ENCODE results near the gene EGF. TPM values are rescaled to one million over a fixed set of nuclear protein-coding genes. Genes with fewer than 3 reads are reported as not detected.
"Not testable (repeated sequence)": the region's sequence is repeated elsewhere in the genome, so short reads cannot be mapped to it uniquely, and the experiment has no call there.

Gene EGF
- total RNA-seq, 3 donors from 2014 or later (not counting 1 experiment from before 2014, with no cell fraction given): 0.48 to 1.2 (median 1.1) TPM

DNA sequence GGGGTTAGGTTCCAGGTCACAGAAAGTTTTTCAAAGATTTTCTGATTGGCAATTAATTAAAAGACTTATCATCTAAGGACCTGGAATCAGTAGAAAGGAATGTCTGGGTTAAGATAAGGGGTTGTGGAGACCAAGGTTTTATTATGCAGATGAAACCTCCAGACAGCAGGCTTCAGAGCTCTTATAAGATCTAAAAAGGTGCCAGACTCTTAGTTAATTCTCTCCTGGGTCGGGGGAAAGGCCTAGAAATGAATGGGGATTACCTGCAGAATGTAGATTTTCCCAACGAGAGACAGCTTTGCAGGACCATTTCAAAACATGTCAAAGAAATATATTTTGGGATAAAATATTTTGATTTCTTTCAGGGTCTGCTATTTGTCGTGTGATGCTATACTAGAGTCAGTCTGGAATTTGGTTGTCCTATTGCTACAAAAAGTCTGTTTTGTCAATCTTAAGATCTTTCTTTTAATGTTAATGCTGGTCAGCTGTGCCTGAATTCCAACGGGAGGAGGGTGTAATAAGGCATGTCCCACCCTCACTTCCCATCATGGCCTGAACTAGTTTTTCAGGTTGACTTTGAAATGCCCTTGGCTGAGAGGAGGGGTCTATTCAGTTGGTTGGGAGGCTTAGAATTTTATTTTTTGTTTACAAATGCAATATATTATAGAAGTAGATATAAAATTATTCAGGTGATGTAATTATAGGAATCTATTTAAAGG is 15.8 kb downstream of the EGF start:
- H3K27me3 ChIP-seq (ENCODE audit: control insufficient read depth, insufficient read depth, low read length): no peaks in the 10 kb centered on the region
- TF ChIP-seq, protein P1, sequence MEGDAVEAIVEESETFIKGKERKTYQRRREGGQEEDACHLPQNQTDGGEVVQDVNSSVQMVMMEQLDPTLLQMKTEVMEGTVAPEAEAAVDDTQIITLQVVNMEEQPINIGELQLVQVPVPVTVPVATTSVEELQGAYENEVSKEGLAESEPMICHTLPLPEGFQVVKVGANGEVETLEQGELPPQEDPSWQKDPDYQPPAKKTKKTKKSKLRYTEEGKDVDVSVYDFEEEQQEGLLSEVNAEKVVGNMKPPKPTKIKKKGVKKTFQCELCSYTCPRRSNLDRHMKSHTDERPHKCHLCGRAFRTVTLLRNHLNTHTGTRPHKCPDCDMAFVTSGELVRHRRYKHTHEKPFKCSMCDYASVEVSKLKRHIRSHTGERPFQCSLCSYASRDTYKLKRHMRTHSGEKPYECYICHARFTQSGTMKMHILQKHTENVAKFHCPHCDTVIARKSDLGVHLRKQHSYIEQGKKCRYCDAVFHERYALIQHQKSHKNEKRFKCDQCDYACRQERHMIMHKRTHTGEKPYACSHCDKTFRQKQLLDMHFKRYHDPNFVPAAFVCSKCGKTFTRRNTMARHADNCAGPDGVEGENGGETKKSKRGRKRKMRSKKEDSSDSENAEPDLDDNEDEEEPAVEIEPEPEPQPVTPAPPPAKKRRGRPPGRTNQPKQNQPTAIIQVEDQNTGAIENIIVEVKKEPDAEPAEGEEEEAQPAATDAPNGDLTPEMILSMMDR (IDR thresholded peaks at IDR 0.05): no peak
- H3K4me1 Mint-ChIP-seq: peaks cover 0 to 8% of the 10 kb centered on the region in 2 donors

DNA sequence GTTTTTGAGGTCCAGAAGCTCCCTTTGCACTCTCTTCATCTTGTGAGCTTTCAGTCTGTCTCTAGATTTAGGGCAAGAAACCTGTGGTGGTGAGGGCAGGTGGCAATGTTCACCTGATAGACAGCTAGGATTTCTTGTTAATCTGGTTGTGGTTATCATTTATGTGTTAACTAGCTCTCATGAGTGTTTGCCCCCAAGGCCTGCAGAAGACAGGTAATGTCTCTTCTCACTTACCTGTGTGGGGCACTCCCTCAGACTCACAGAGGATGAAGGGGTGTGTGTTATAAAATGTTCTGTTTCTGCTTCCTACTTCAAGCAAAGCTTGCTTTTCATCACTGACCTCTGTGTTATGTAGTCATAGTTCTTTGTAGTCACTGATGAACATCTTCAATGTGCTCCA is 17.8 kb downstream of the EGF start:
- no peak overlapping the region for H3K4me3 ChIP-seq (ENCODE audit: low read length)
- no peak overlapping the region for H3K4me3 Mint-ChIP-seq
- H3K27me3 Mint-ChIP-seq (ENCODE audit: low read depth in 2 of 2): peaks cover 0 to 8% of the 10 kb centered on the region in 2 donors
- no peaks in the 10 kb centered on the region for H3K36me3 ChIP-seq (ENCODE audit: control insufficient read depth, insufficient read depth, low read length)
- no peaks in the 10 kb centered on the region for H3K4me1 ChIP-seq (ENCODE audit: control insufficient read depth, insufficient read depth, low read length)
- H3K9me3 ChIP-seq (ENCODE audit: control insufficient read depth, insufficient read depth, low read length): no peaks in the 10 kb centered on the region
- H3K27me3 ChIP-seq (ENCODE audit: control insufficient read depth, insufficient read depth, low read length): no peaks in the 10 kb centered on the region
- ATAC-seq (no peak), DNase-seq (no peak)
- H3K4me1 Mint-ChIP-seq: no peaks in the 10 kb centered on the region
- H3K27ac Mint-ChIP-seq: no peak overlapping the region
- no peaks in the 10 kb centered on the region for H3K36me3 Mint-ChIP-seq
- TF ChIP-seq, protein P1 (IDR thresholded peaks at IDR 0.05): no peak
- no peak overlapping the region for H3K27ac ChIP-seq (ENCODE audit: low read length)
- intact Hi-C loops (cut with micrococcal nuclease): no loop called here
- no peaks in the 10 kb centered on the region for H3K9me3 Mint-ChIP-seq

More for the DNA sequence above, 15.8 kb downstream of the EGF start:
- Mint-ChIP-seq H3K27me3 (ENCODE audit: low read depth in 2 of 2) (no peaks in the 10 kb centered on the region), H3K4me3 (no peak overlapping the region), H3K36me3 (no peaks in the 10 kb centered on the region), H3K9me3 (no peaks in the 10 kb centered on the region), H3K27ac (no peak overlapping the region)
- H3K9me3 ChIP-seq (ENCODE audit: control insufficient read depth, insufficient read depth, low read length): no peaks in the 10 kb centered on the region
- WGBS (ENCODE audit: insufficient coverage): 82% methylated on average over 3 of the region's 4 CpGs
- no peaks in the 10 kb centered on the region for H3K4me1 ChIP-seq (ENCODE audit: control insufficient read depth, insufficient read depth, low read length)
- DNase-seq (no peak), ATAC-seq (no peak)
- no peak overlapping the region for H3K27ac ChIP-seq (ENCODE audit: low read length)
- intact Hi-C loops (cut with micrococcal nuclease): no loop called here
- no peak overlapping the region for H3K4me3 ChIP-seq (ENCODE audit: low read length)
- H3K36me3 ChIP-seq (ENCODE audit: control insufficient read depth, insufficient read depth, low read length): no peaks in the 10 kb centered on the region

DNA sequence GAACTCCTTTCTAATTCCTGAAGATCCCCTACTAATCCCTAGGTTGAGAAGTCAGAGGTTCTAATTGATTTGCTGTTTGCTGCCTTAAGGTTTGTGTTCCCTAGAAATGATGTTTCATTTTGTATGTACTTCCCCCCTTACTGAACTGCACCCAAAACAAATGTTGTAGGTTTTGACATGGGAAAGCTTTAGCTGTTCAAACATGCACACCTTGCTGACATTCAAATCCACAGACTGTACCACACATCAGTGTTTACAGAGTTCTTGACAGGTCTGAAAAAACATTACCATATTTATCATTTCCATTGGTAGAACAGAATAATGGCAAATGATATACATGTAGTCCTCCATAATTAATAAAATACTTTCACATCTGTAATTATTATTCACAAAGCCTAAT is 18.2 kb downstream of the EGF start:
- H3K36me3 ChIP-seq (ENCODE audit: control insufficient read depth, insufficient read depth, low read length): no peaks in the 10 kb centered on the region
- intact Hi-C loops (cut with micrococcal nuclease): no loop called here
- no peaks in the 10 kb centered on the region for H3K9me3 ChIP-seq (ENCODE audit: control insufficient read depth, insufficient read depth, low read length)
- no peak overlapping the region for H3K4me3 ChIP-seq (ENCODE audit: low read length)
- no peak overlapping the region for H3K27ac ChIP-seq (ENCODE audit: low read length)
- TF ChIP-seq, protein P1 (IDR thresholded peaks at IDR 0.05): no peak
- Mint-ChIP-seq H3K4me3 (no peak overlapping the region), H3K36me3 (no peaks in the 10 kb centered on the region), H3K27ac (no peak overlapping the region), H3K27me3 (ENCODE audit: low read depth in 2 of 2) (peaks cover 0 to 9% of the 10 kb centered on the region in 2 donors), H3K4me1 (no peaks in the 10 kb centered on the region), H3K9me3 (no peaks in the 10 kb centered on the region)
- H3K4me1 ChIP-seq (ENCODE audit: control insufficient read depth, insufficient read depth, low read length): no peaks in the 10 kb centered on the region
- H3K27me3 ChIP-seq (ENCODE audit: control insufficient read depth, insufficient read depth, low read length): no peaks in the 10 kb centered on the region
- no peak for ATAC-seq
- no peak for DNase-seq

DNA sequence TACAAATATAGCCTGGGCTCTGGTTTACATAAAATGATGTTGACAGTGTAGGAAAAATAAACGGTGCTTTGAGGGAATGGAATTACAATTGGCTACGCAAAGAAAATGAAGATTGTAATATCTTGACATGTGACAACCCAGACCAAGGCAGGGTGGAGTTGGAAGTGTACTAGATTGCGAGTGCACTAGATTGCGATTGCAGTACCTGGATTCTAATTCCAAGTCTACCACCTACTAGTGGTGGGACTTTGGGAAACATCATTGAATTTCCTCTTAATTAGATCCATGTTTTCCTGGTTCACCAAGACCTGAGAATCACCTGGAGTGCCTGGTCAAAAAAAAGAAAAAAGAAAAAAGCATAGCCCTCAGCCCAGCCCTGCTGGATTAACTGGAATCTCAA is 18.6 kb downstream of the EGF start:
- no peak overlapping the region for H3K27ac Mint-ChIP-seq
- no peaks in the 10 kb centered on the region for H3K36me3 Mint-ChIP-seq
- H3K4me3 Mint-ChIP-seq: no peak overlapping the region
- Histone ChIP-seq H3K27me3 (ENCODE audit: control insufficient read depth, insufficient read depth, low read length) (no peaks in the 10 kb centered on the region), H3K4me3 (ENCODE audit: low read length) (no peak overlapping the region), H3K9me3 (ENCODE audit: control insufficient read depth, insufficient read depth, low read length) (no peaks in the 10 kb centered on the region), H3K27ac (ENCODE audit: low read length) (no peak overlapping the region), H3K4me1 (ENCODE audit: control insufficient read depth, insufficient read depth, low read length) (no peaks in the 10 kb centered on the region), H3K36me3 (ENCODE audit: control insufficient read depth, insufficient read depth, low read length) (no peaks in the 10 kb centered on the region)
- H3K27me3 Mint-ChIP-seq (ENCODE audit: low read depth in 2 of 2): peaks cover 0 to 11% of the 10 kb centered on the region in 2 donors
- H3K4me1 Mint-ChIP-seq: no peaks in the 10 kb centered on the region
- no peak for ATAC-seq
- intact Hi-C loops (cut with micrococcal nuclease): no loop called here
- H3K9me3 Mint-ChIP-seq: no peaks in the 10 kb centered on the region
- TF ChIP-seq, protein P1 (IDR thresholded peaks at IDR 0.05): no peak
- no peak for DNase-seq
- 92% methylated on average over 4 of the region's 4 CpGs for WGBS (ENCODE audit: insufficient coverage)

DNA sequence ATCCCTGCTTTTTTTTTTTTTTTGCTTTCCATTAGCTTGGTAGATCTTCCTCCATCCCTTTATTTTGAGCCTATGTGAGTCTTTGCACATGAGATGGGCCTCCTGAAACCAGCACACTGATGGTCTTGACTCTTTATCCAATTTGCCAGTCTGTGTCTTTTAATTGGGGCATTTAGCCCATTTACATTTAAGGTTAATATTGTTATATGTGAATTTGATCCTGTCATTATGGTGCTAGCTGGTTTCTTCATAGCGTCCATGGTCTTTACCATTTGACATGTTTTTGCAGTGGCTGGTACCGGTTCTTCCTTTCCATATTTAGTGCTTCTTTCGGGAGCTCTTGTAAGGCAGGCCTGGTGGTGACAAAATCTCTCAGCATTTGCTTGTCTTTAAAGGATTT is 24.7 kb downstream of the EGF start:
- H3K27ac ChIP-seq (ENCODE audit: low read length); H3K9me3 ChIP-seq (ENCODE audit: control insufficient read depth, insufficient read depth, low read length); H3K36me3 ChIP-seq (ENCODE audit: control insufficient read depth, insufficient read depth, low read length); H3K4me1 ChIP-seq (ENCODE audit: control insufficient read depth, insufficient read depth, low read length); H3K9me3 Mint-ChIP-seq; H3K27me3 ChIP-seq (ENCODE audit: control insufficient read depth, insufficient read depth, low read length); H3K4me3 ChIP-seq (ENCODE audit: low read length); H3K4me3 Mint-ChIP-seq; ATAC-seq; H3K4me1 Mint-ChIP-seq; DNase-seq; H3K36me3 Mint-ChIP-seq; intact Hi-C loops (cut with micrococcal nuclease); H3K27ac Mint-ChIP-seq: not testable (repeated sequence)
- peaks cover 14 to 18% of the 10 kb centered on the region in 2 donors for H3K27me3 Mint-ChIP-seq (ENCODE audit: low read depth in 2 of 2)
- whole genome bisulfite sequencing (ENCODE audit: insufficient coverage): 90% methylated on average over 3 of the region's 3 CpGs
